H1 (cell line): ENCODE results near the gene GTF2I. TPM values are rescaled to one million over a fixed set of nuclear protein-coding genes. Genes with fewer than 3 reads are reported as not detected.

Experiments
- EZH2 ChIP-seq: fragments of 200-600 bp; sonication (generic); IDR thresholded peaks from 2 replicates; pipeline ENCODE4 v1.7.1; 2012; ENCODE audit warnings: low read depth, mild to moderate bottlenecking, moderate library complexity, low read length, inconsistent platforms; ENCODE audit not compliant: severe bottlenecking
- JUN ChIP-seq: IDR thresholded peaks from 2 replicates; pipeline ENCODE4 v1.6.1; 2011; ENCODE audit warnings: low read depth, mild to moderate bottlenecking, improper control_type of control experiment, low read length
- KDM1A ChIP-seq: fragments of 200-600, 300-600 bp; sonication (generic); IDR thresholded peaks from 2 replicates; pipeline ENCODE4 v1.7.1; 2016; ENCODE audit warnings: mild to moderate bottlenecking, low read length, borderline replicate concordance
- POLR2AphosphoS5 ChIP-seq: IDR thresholded peaks from 2 replicates; pipeline ENCODE4 v1.6.1; 2011; ENCODE audit warnings: low read depth, low read length
- SAP30 ChIP-seq: fragments of 300-600 bp; sonication (generic); IDR thresholded peaks from 2 replicates; pipeline ENCODE4 v1.7.1; 2012; ENCODE audit warnings: low read length, moderate library complexity, mild to moderate bottlenecking, inconsistent platforms; ENCODE audit not compliant: insufficient read depth, insufficient replicate concordance
- SIRT6 ChIP-seq: IDR thresholded peaks from one replicate; pipeline ENCODE4 v1.7.1; 2012; ENCODE audit warnings: low read length, inconsistent platforms
- TCF12 ChIP-seq: IDR thresholded peaks from 2 replicates; pipeline ENCODE4 v1.6.1; 2011; ENCODE audit warnings: low read depth, mild to moderate bottlenecking, low read length
- ZNF274 ChIP-seq: IDR thresholded peaks from 2 replicates; pipeline ENCODE4 v1.7.0; 2012; ENCODE audit warnings: low read length, borderline replicate concordance; ENCODE audit errors: extremely low read depth
- polyA plus RNA-seq, 7 experiments: library from polyadenylated mRNA; depleted of rRNA in 3 of 7; stranded (reverse) in 5 of 7; unstranded in 2 of 7; fragments of >200 nt in 5 of 7; fragments of 200-250 nt in 2 of 7; gene quantifications; 1 replicate in 5 of 7; 2 replicates in 1 of 7; 4 replicates in 1 of 7; pipeline versions ENCODE4 v1.2.1 to v1.2.3, GENCODE V29; 2011 to 2013; ENCODE audit warnings: missing spikeins in 2 of 7, mixed read lengths in 2 of 7
- total RNA-seq: library from RNA; stranded (reverse); fragmentation: NEBNext Ultra II Directional; extraction: Animal tissue kit (Norgen Biotek cat#: 25700); gene quantifications from 2 replicates; pipeline ENCODE4 v1.2.1, GENCODE V29; 2021
- TF ChIP-seq, protein P1 (sequence below): IDR thresholded peaks from 2 replicates; pipeline ENCODE4 v1.6.1; 2012; ENCODE audit warnings: inconsistent platforms

GTF2I gene
- total and polyA plus RNA-seq, 2 of the 8 experiments (the other 6 are each of a cell fraction or from before 2014, with no cell fraction given) = 46.7 to 316 TPM

DNA sequence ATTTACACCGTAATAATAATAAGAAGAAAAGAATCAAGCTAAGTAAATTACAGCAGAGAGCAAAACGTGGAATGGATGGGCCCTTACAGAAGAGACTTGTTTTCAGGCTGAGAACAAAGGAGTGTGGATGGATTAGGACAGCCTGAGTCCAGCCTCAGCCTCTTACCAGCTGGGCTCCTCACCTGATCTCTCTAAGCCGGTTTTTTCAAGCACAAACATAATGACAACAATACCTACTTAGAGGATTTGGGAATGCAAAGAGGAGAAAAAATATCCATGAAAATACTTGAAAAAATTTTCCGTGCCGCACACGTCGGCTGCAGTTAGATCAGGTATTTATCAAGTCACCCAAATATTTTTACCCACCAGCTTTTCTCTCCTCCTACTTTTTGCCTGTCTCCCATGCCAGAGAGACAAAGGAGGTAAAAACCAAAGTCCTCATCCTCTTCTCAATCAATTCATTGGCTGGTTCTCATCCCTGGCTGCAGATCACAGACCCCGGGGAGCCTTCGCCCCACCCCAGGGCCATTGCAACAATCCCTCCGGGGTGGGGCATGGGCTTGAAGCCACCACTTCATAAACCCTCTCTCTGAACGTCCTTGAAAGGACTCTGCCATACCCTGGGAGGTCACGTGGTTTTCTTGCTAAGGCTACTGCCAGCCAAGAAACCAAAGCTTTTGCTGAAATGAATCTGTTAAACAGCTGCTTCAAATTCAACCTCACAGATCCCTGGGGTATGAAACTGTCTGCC lies 29.7 kb upstream of the GTF2I start (continued):
- 0 out of 2 replicates have a peak, but pooled peaks have one; percentile 32 for TF ChIP-seq POLR2AphosphoS5
- TF ChIP-seq SIRT6 = no peak
- TF ChIP-seq TCF12 = peak; percentile 75; the same call in 1 of the 2 replicates
- no peak for TF ChIP-seq JUN
- TF ChIP-seq ZNF274 = no peak
- TF ChIP-seq KDM1A = no peak
- TF ChIP-seq SAP30 = no peak
- TF ChIP-seq, protein P1, sequence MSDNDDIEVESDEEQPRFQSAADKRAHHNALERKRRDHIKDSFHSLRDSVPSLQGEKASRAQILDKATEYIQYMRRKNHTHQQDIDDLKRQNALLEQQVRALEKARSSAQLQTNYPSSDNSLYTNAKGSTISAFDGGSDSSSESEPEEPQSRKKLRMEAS = no peak; the same call in 1 of the 2 replicates
- TF ChIP-seq EZH2 = no peak
